ENCODE measurements around the gene HDAC4. TPM values are rescaled to one million over a fixed set of nuclear protein-coding genes. Genes with fewer than 3 reads are reported as not detected.

Gene HDAC4
- total RNA-seq, 1 experiment from 2014 or later, result 32.0 TPM

DNA sequence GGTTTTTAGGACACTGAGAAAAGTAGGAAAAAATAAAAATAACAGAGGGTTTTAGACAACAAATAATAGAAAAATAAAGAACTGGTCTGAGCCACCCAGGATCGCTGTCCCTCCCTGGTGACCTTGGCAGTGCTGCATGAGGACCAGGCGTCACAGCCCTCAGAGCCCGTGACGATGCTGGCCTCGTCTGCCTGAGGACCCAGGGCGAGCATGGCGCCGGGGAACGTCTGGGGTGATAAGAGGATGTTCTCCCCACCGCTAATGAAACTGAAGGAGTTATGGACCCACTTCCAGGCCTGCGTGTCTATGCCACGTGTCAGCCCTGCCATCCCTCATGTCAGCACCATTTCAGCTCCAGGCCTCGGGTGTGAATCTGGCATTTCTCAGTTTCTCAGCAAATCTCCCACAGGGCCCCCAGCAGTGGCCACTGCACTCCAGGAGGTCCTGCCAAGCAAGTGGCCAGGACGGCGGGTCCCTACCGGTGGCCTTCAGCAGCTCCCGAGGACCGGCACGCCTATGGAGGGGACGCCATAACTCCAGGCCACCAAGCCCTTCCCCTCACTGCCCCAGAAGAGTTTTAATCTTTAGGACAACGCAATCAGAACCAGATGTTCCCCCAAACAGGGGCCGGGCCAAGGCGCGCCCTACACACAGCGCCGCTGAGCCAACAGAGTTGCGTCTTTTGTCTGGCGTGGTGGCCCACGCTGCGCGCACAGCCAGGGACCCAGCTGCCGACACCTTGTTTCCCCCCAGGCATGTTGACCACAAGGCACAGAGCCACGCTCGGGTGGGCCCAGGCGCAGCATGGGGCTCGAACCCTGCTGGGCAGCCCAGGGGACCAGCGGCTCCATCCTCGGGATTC, 373.2 kb downstream of the HDAC4 start:
- no peak overlapping the region for H4K8ac ChIP-seq (replicated peaks; ENCODE audit: insufficient read length, low read depth, low read length)
- H3K4me1 ChIP-seq (ENCODE audit: insufficient read depth, low read length), result no peaks in the 10 kb centered on the region
- H3K4me3 Mint-ChIP-seq, result no peak overlapping the region
- H3K9me3 ChIP-seq (ENCODE audit: control insufficient read depth, low read depth, low read length), result no peaks in the 10 kb centered on the region
- H2BK20ac ChIP-seq (ENCODE audit: low read depth, low read length, poor library complexity, severe bottlenecking), result no peak overlapping the region
- no peaks in the 10 kb centered on the region for H3K27me3 ChIP-seq (ENCODE audit: insufficient read depth, low read length)
- H2AFZ ChIP-seq (ENCODE audit: low read length), result no peak overlapping the region
- no peak overlapping the region for H3K56ac ChIP-seq (ENCODE audit: insufficient read length, low read depth, low read length)
- H3K4ac ChIP-seq (ENCODE audit: low read depth, low read length), result no peak overlapping the region
- H2BK15ac ChIP-seq (ENCODE audit: low read depth, low read length), result no peak overlapping the region
- H2BK12ac ChIP-seq (ENCODE audit: insufficient read length, low read depth, low read length), result no peak overlapping the region
- no peak overlapping the region for H3K4me2 ChIP-seq (ENCODE audit: insufficient read depth, insufficient read length, low read length)
- H2BK120ac ChIP-seq (ENCODE audit: low read depth, low read length, poor library complexity, severe bottlenecking), result no peak overlapping the region
- H3T11ph ChIP-seq (ENCODE audit: low read length), result no peak overlapping the region
- no peak overlapping the region for H3K27ac Mint-ChIP-seq
- no peak overlapping the region for H4K5ac ChIP-seq (ENCODE audit: insufficient read length, low read depth, low read length)
- no peak overlapping the region for H3K23ac ChIP-seq (ENCODE audit: insufficient read length, low read depth, low read length)
- H3K9ac ChIP-seq (ENCODE audit: extremely low read depth, insufficient read length, low read length), result no peak overlapping the region
- H4K91ac ChIP-seq (ENCODE audit: insufficient read length, low read depth, low read length), result no peak overlapping the region
- H3K18ac ChIP-seq (ENCODE audit: insufficient read length, low read depth, low read length), result no peak overlapping the region
- H3K27me3 Mint-ChIP-seq (ENCODE audit: low read depth), result peaks cover 9% of the 10 kb centered on the region
- H3K79me1 ChIP-seq (ENCODE audit: insufficient read depth, low read depth, low read length, poor library complexity, severe bottlenecking), result no peaks in the 10 kb centered on the region
- no peaks in the 10 kb centered on the region for H3K23me2 ChIP-seq (ENCODE audit: insufficient read length, low read depth, low read length, poor library complexity, severe bottlenecking)
- no peaks in the 10 kb centered on the region for H4K20me1 ChIP-seq (ENCODE audit: control insufficient read depth, insufficient read depth, insufficient read length)
- H2AK5ac ChIP-seq (ENCODE audit: insufficient read length, low read length), result no peak overlapping the region
- no peaks in the 10 kb centered on the region for H3K9me3 Mint-ChIP-seq
- H2BK5ac ChIP-seq (ENCODE audit: insufficient read length, low read length), result no peak overlapping the region
- H3K14ac ChIP-seq (ENCODE audit: insufficient read depth, low read length), result no peak overlapping the region
- no peak overlapping the region for H3K27ac ChIP-seq (ENCODE audit: insufficient read length, low read depth, low read length)
- H3K36me3 Mint-ChIP-seq (ENCODE audit: insufficient read depth in 1 of 3, low read depth in 3 of 3), result no peaks in the 10 kb centered on the region
- DNase-seq, result no peak
- TF ChIP-seq, protein P1, sequence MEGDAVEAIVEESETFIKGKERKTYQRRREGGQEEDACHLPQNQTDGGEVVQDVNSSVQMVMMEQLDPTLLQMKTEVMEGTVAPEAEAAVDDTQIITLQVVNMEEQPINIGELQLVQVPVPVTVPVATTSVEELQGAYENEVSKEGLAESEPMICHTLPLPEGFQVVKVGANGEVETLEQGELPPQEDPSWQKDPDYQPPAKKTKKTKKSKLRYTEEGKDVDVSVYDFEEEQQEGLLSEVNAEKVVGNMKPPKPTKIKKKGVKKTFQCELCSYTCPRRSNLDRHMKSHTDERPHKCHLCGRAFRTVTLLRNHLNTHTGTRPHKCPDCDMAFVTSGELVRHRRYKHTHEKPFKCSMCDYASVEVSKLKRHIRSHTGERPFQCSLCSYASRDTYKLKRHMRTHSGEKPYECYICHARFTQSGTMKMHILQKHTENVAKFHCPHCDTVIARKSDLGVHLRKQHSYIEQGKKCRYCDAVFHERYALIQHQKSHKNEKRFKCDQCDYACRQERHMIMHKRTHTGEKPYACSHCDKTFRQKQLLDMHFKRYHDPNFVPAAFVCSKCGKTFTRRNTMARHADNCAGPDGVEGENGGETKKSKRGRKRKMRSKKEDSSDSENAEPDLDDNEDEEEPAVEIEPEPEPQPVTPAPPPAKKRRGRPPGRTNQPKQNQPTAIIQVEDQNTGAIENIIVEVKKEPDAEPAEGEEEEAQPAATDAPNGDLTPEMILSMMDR (conservative IDR thresholded peaks at IDR 0.05), result no peak
- WGBS (ENCODE audit: extremely low coverage, insufficient read length, low lambda C conversion rate), result no CpG with 5 or more reads among the region's 38 CpGs
- H3K4me1 Mint-ChIP-seq, result no peaks in the 10 kb centered on the region; a peak in 1 of 4 replicates
- no peaks in the 10 kb centered on the region for H3K79me2 ChIP-seq (ENCODE audit: insufficient read depth, low read length)
